Urinary bladder (tissue), 4 donors: ENCODE measurements around the gene HCCS. TPM values are rescaled to one million over a fixed set of nuclear protein-coding genes. Genes with fewer than 3 reads are reported as not detected.
A peak's percentile ranks its signal among the peaks of the same experiment; 100 is the strongest.

Experiments used
- DNase-seq: peaks from one replicate; pipeline ENCODE4 v3.0.0-alpha.2; 2015; ENCODE audit errors: extremely low spot score
- H3K27ac ChIP-seq: one replicate; pipeline ENCODE4 v1.5.1; 2013; ENCODE audit warnings: low read depth, mild to moderate bottlenecking, moderate library complexity
- H3K36me3 ChIP-seq: one replicate; pipeline ENCODE4 v1.6.1; 2013; ENCODE audit warnings: mild to moderate bottlenecking, moderate library complexity; ENCODE audit not compliant: insufficient read depth
- H3K4me1 ChIP-seq: one replicate; pipeline ENCODE4 v1.6.1; 2013; ENCODE audit warnings: mild to moderate bottlenecking, moderate library complexity; ENCODE audit not compliant: insufficient read depth
- H3K4me3 ChIP-seq: one replicate; pipeline ENCODE4 v1.5.1; 2013; ENCODE audit warnings: low read depth, low read length
- WGBS: extraction: QIAGEN DNeasy Blood & Tissue Kit; methylation state at CpG from one replicate; pipeline ENCODE4 v1.1.7; 2013; 5-methylcytosine and 5-hydroxymethylcytosine counted together
- polyA plus RNA-seq: library from polyadenylated mRNA; stranded (reverse); fragments of 200-250 nt; gene quantifications from one replicate; pipeline ENCODE4 v1.2.3, GENCODE V29; 2013
- total RNA-seq: library from RNA; depleted of rRNA; stranded (reverse); fragments of >200 nt; gene quantifications from one replicate; pipeline ENCODE4 v1.2.3, GENCODE V29; 2014
- donor health status: healthy with polysubstance abuse.
- donor health status: healthy.

HCCS gene
- total RNA-seq = 10.6 TPM
- polyA plus RNA-seq = 20.0 TPM

DNA sequence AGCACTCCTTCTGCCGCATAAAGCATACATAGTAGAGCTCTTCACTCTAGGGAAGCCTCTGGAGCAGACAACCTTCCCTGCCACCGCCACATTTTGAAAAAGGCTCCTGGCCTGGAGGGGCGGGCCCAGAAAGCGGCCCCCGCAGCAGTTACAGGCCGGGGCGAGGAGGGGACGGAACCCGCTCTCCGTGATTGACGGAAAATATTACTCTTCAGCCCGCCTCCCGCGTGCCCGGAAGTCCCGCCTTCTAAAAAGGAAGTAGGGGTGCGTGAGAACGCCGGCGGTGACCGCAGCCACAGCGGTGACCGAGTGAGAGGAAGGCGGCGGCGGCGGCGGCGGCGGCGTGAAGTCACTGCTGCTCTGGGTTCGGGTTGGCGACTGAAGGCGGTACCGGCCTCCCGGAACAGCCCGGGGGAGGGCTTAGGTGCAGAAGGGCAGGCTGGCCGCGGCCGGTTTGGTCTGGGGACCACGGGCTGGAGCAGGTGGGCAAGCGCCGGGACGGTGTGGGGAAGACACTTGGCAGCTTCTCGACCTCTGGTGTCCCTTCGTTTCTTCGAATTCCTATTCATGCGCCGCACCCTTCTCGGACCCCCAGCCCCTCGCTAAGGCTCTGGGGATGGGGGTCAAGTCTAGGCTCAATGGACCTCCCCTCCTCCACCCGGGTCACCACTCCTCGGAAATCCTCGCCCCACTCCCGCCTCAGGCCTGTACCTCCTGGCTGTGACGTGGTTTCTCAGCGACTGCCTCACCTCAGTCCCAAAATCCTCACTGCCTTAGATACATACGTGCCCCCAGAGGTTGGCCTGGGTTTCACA lies at the start of gene HCCS:
HCCS (plus strand) TSS at position 296 of the 815 bp plus-strand sequence. CDS start 729 bp downstream, outside the sequence.
- Histone ChIP-seq H3K27ac (peak within 1 kb of the TSS; percentile 83), H3K36me3 (no peaks in the 10 kb centered on the region), H3K4me3 (peak within 1 kb of the TSS; percentile 51), H3K4me1 (no peaks in the 10 kb centered on the region)
- under 1% methylated on average over 58 of the region's 58 CpGs for WGBS
- DNase-seq = peak; percentile 66

DNA sequence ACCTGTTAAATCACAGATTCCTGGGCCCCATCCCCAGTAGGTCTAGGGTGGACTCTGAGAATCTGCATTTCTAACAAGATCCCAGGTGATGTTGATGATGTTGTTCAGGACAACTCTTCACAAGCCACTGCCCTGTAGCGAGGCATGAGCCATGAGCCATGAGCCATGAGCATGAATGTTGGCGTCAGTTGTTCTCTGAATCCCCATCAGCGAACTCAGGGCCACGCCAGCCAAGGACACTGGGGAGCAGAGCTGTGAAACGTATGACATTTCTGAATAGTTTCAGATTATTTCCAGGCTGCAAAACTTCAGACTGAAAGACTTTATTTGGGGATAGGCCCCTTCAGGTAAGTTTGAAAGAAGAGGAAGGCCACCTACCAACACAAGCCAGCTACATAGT lies 46.9 kb upstream of the HCCS start:
- WGBS = 92% methylated on average over 5 of the region's 5 CpGs
- no peak for DNase-seq
- H3K4me3 ChIP-seq = no peak overlapping the region
- H3K36me3 ChIP-seq = no peaks in the 10 kb centered on the region
- H3K27ac ChIP-seq = no peak overlapping the region
- H3K4me1 ChIP-seq = no peaks in the 10 kb centered on the region

GRCh38 chrX:11064851-11065600 lies 46.1 kb upstream of the HCCS start:
- no peaks in the 10 kb centered on the region for H3K4me1 ChIP-seq
- no peak overlapping the region for H3K4me3 ChIP-seq
- no peaks in the 10 kb centered on the region for H3K36me3 ChIP-seq
- WGBS = 32% methylated on average over 8 of the region's 8 CpGs
- no peak overlapping the region for H3K27ac ChIP-seq
- no peak for DNase-seq

DNA sequence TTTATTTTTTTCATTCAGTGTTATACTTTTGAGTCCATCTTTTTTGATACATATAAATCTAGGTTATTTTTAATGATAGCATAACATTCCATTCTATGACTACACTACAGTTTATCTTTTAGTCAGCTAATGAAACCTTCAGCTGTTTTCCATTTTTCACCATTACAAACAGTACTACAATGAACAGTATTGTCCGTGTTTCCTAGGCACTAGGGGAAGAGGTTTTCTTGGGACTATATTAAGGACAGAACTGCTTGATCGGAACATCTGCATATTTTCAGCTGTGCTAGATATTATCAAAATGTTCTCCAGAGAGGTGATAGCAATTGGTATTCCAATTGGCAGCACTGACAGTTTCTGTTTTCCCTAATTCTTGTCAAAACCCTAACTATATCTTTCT lies 44.3 kb upstream of the HCCS start:
- Histone ChIP-seq H3K4me3 (no peak overlapping the region), H3K36me3 (no peaks in the 10 kb centered on the region), H3K27ac (no peak overlapping the region), H3K4me1 (no peaks in the 10 kb centered on the region)
- no peak for DNase-seq
- WGBS = 85% methylated on average over 2 of the region's 2 CpGs

DNA sequence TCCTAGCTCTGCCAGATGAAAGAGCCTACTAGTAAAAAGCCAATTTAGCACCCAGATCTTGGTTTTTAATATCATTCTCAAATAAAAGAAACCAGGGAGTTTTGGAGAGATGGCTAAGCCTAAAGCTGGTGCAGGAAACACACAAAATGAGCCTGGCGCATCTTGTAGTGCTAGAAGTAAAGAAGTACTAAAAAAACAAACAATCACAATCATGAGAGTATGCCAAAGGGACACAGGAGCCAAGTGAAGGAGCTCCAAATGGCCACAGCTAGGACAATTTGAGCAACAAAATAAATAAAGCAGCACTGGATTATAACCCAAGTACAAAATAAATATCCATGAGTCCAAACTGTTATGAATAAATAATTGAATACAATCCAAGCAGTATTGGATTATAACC lies 37.8 kb upstream of the HCCS start:
- no peaks in the 10 kb centered on the region for H3K36me3 ChIP-seq
- no peak overlapping the region for H3K4me3 ChIP-seq
- no peak for DNase-seq
- H3K4me1 ChIP-seq = no peaks in the 10 kb centered on the region
- H3K27ac ChIP-seq = no peak overlapping the region
- 91% methylated on average over 1 of the region's 1 CpG for WGBS

- Histone ChIP-seq H3K4me1 (no peaks in the 10 kb centered on the region), H3K27ac (no peak overlapping the region), H3K4me3 (no peak overlapping the region), H3K36me3 (no peaks in the 10 kb centered on the region)
- 84% methylated on average over 4 of the region's 4 CpGs for WGBS
- no peak for DNase-seq
Observed at GRCh38 chrX:11080741-11081305, 30.3 kb upstream of the HCCS start.

- H3K4me3 ChIP-seq = no peak overlapping the region
- H3K27ac ChIP-seq = no peak overlapping the region
- no peak for DNase-seq
- no peaks in the 10 kb centered on the region for H3K36me3 ChIP-seq
- no peaks in the 10 kb centered on the region for H3K4me1 ChIP-seq
- WGBS = 59% methylated on average over 2 of the region's 2 CpGs
Observed at GRCh38 chrX:11081511-11081910, 29.6 kb upstream of the HCCS start.

DNA sequence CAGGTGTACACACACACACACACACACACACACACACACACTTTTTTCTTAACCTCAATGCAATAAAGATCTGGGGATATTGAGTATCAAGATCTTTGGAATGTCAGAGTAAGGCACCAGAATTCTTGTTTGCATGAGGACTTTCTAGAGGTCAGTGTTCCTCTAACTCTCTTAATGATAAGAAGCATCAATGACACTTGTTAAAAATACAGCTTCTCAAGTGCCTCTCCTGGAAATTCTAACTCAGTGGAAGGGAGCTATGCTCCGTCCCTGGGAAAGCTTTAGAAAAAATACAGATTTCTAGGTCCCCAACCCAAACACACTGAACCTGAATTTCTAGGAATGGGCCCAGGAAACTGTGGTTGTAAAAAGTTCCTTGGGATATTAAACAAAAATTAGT lies 25.8 kb upstream of the HCCS start:
- no peak for DNase-seq
- Histone ChIP-seq H3K4me1 (no peaks in the 10 kb centered on the region), H3K36me3 (no peaks in the 10 kb centered on the region), H3K27ac (no peak overlapping the region), H3K4me3 (no peak overlapping the region)
- 70% methylated on average over 1 of the region's 1 CpG for WGBS

DNA sequence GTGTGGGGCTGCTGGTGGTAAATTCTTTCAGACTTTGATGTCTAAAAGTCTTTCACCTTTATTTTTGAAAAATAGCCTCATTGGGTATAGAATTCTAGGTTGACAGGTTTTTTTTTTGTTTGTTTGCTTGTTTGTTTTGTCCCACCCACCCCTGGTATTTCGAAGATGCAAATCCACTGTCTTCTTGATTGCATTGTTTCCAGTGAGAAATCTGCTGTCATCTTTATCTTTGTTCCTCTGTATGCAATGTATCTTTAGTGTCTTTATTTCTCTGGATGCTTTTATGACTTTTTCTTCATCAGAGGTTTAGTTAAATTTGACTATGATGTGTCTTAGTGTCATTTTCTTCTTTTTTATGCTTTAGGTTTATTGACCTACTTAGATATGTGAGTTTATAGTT lies 21.3 kb upstream of the HCCS start:
- Histone ChIP-seq H3K4me1 (no peaks in the 10 kb centered on the region), H3K27ac (no peak overlapping the region), H3K4me3 (no peak overlapping the region), H3K36me3 (no peaks in the 10 kb centered on the region)
- 95% methylated on average over 1 of the region's 1 CpG for WGBS
- DNase-seq = no peak

DNA sequence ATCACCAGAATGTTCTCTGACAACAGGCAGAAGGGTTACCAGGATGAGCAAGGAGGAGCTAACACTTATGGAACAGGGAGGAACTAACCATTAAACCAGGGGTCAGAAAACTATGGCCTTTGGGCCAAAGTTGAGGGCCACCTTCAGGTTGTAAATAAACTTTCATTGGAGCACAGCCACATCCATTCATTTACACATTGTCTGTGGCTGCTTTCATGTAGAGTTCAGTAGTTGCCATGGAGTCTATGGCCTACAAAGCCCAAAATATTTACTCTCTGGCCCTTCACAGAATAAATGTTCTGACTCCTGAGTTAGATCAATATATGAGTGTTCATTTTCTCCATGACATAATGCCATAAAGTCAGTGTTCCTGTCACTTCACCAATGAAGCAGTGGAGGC lies 13.2 kb upstream of the HCCS start:
- Histone ChIP-seq H3K36me3 (no peaks in the 10 kb centered on the region), H3K27ac (no peak overlapping the region), H3K4me3 (no peak overlapping the region), H3K4me1 (no peaks in the 10 kb centered on the region)
- no peak for DNase-seq

DNA sequence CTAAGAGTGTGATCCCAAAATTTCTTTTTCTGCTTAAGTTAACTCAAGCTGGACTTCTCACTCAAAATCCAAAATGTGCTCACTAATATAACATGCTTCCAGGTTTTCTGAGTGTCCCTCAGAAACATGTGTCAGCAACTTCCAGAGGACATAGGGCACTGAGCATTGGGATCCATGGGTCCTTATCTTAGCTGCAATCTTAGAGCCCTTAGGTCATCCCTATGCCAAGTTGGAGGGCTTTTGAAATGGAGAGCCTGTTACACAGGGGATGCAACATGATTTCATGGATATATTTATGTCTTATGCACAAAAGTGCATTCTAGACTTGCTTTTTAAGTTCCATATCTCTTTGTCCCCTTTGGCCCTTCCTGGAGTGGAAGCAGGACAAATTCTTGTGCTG lies 11.7 kb upstream of the HCCS start:
- Histone ChIP-seq H3K4me1 (no peaks in the 10 kb centered on the region), H3K27ac (no peak overlapping the region), H3K4me3 (no peak overlapping the region), H3K36me3 (no peaks in the 10 kb centered on the region)
- no peak for DNase-seq

DNA sequence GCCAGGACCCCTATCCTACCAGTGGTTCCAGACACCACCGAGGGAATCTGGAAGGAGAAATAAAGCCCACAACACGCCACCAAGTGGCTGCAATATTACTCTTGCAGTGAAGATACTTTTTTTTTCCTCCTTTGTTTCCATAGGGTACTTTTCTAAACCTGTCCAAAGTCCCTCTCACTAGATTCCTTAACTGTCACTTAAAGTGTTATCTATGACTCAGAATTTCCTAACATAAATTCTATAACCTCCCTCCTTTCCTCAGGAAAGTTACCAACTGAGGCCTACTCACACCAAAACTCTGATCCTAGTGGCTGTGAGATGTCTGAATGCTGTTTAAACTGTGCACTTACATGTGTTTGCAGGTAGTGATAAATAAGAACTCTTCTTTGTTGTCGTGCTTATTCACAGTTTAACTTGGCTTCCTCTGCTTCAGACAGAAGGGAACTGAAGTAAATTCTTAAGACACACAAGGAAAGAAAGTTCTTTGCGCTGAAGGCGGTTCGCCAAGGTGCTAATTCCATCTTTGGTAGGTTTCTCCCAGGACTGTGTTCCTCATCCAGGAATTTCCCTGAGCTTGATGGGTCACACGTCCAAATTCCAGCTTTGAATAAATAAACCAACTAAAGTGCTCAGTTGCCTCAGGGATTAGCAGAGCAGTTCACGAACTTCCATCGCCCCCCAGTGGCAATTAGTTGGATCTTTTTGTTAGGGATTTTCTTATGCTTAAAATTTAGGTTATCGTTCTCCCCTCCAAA lies 10.7 kb upstream of the HCCS start:
- 30% methylated on average over 10 of the region's 10 CpGs for WGBS
- no peaks in the 10 kb centered on the region for H3K4me1 ChIP-seq
- no peak overlapping the region for H3K4me3 ChIP-seq
- DNase-seq = peak; percentile 40
- H3K27ac ChIP-seq = no peak overlapping the region
- H3K36me3 ChIP-seq = no peaks in the 10 kb centered on the region

DNA sequence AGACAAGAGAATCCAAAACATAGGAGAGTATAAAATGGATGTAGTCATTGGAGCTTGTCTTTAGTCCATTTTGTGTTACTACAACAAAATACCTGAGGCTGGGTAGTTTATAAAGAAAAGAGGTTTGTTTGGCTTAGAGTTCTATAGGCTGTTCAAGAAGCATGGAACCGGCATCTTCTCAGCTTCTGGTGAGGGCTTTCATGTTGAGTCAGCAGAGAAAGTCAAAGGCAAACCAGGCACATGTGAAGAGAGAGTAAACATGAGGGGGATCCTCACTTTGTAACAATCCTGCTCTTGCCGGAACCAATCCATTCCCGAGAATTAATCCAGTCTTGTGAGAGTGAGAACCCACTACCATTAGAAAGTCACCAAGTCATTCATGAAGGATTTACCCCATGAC lies 8.1 kb upstream of the HCCS start:
- H3K4me3 ChIP-seq = no peak overlapping the region
- WGBS = 88% methylated on average over 3 of the region's 3 CpGs
- no peak overlapping the region for H3K27ac ChIP-seq
- DNase-seq = no peak
- H3K36me3 ChIP-seq = no peaks in the 10 kb centered on the region
- H3K4me1 ChIP-seq = no peaks in the 10 kb centered on the region
